ENCODE results near the gene PMF1.

PMF1 gene

DNA sequence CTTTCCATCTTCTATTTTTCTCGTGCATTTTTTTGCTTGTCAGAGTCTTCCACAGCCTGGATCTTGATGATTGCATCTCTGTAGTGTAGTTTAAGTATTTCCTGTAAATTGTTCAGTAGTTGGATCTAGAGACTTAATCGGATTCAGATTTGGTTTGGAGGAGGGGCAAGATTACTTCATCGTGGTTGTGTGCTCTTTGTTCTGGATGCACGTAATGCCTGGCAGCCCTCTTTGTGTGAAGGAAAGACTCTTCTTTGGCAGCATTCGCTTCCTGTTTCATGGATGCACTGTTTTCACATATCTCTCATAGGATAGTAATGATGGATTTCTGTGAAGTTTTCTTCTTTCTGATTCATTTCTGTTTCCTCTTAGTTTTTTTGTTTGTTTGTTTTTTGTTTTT lies 45.3 kb upstream of the PMF1 start:
- H2BK12ac ChIP-seq (ENCODE audit: low read length), result no peak overlapping the region
- no peak for DNase-seq
- H4K12ac ChIP-seq (ENCODE audit: low read depth, low read length), result no peak overlapping the region
- H3K4me3 ChIP-seq (ENCODE audit: low read depth, low read length), result no peak overlapping the region
- no peak overlapping the region for H2AK5ac ChIP-seq (ENCODE audit: low read length)
- no peak overlapping the region for H4K8ac ChIP-seq (ENCODE audit: low read depth, low read length)
- no peaks in the 10 kb centered on the region for H3K4me1 ChIP-seq (ENCODE audit: control insufficient read depth in 1 of 2, insufficient read depth in 2 of 2, low read length in 2 of 2)
- H3K36me3 ChIP-seq (ENCODE audit: control insufficient read depth in 1 of 2, insufficient read depth in 2 of 2, low read length in 2 of 2), result no peaks in the 10 kb centered on the region
- peaks cover 2% of the 10 kb centered on the region for H3K9me3 ChIP-seq (ENCODE audit: insufficient read depth, low read depth, low read length)
- no peak overlapping the region for H3K4me2 ChIP-seq (ENCODE audit: low read length)
- no peak overlapping the region for H3K23ac ChIP-seq (ENCODE audit: low read length)
- H3K79me1 ChIP-seq (ENCODE audit: low read length), result no peaks in the 10 kb centered on the region
- no peak overlapping the region for H3K9ac ChIP-seq (ENCODE audit: low read length)
- no peaks in the 10 kb centered on the region for H3K27me3 ChIP-seq (ENCODE audit: insufficient read depth, low read length)
- H2AFZ ChIP-seq (ENCODE audit: insufficient read depth, low read length, poor library complexity), result no peak overlapping the region
- no peak overlapping the region for H3K14ac ChIP-seq (ENCODE audit: low read length)
- no CpG with 5 or more reads among the region's 5 CpGs for WGBS (ENCODE audit: extremely low coverage, insufficient coverage, insufficient read length)
- H3K27ac ChIP-seq (ENCODE audit: low read depth, low read length), result no peak overlapping the region
- no peak overlapping the region for H2BK120ac ChIP-seq (ENCODE audit: insufficient read depth, low read length, poor library complexity)
- no peak overlapping the region for H2BK5ac ChIP-seq (ENCODE audit: low read depth, low read length, poor library complexity)
- no peaks in the 10 kb centered on the region for H3K79me2 ChIP-seq (ENCODE audit: control insufficient read depth, insufficient read depth, low read length, poor library complexity)
- no peak overlapping the region for H3K18ac ChIP-seq (ENCODE audit: low read length)
- no peak overlapping the region for H3K4ac ChIP-seq (ENCODE audit: low read depth, low read length)
- no peak overlapping the region for H4K91ac ChIP-seq (ENCODE audit: low read depth, low read length)

- H3K4me2 ChIP-seq (ENCODE audit: low read length), result no peak overlapping the region
- H3K4me3 ChIP-seq (ENCODE audit: low read depth, low read length), result no peak overlapping the region
- H3K4ac ChIP-seq (ENCODE audit: low read depth, low read length), result no peak overlapping the region
- no peak overlapping the region for H2AFZ ChIP-seq (ENCODE audit: insufficient read depth, low read length, poor library complexity)
- no peak overlapping the region for H3K18ac ChIP-seq (ENCODE audit: low read length)
- H3K79me2 ChIP-seq (ENCODE audit: control insufficient read depth, insufficient read depth, low read length, poor library complexity), result no peaks in the 10 kb centered on the region
- H3K27ac ChIP-seq (ENCODE audit: low read depth, low read length), result no peak overlapping the region
- no peak for DNase-seq
- H3K14ac ChIP-seq (ENCODE audit: low read length), result no peak overlapping the region
- H3K9me3 ChIP-seq (ENCODE audit: insufficient read depth, low read depth, low read length), result no peaks in the 10 kb centered on the region
- no peaks in the 10 kb centered on the region for H3K36me3 ChIP-seq (ENCODE audit: control insufficient read depth in 1 of 2, insufficient read depth in 2 of 2, low read length in 2 of 2)
- H2AK5ac ChIP-seq (ENCODE audit: low read length), result no peak overlapping the region
- no peaks in the 10 kb centered on the region for H3K4me1 ChIP-seq (ENCODE audit: control insufficient read depth in 1 of 2, insufficient read depth in 2 of 2, low read length in 2 of 2)
- no peak overlapping the region for H2BK120ac ChIP-seq (ENCODE audit: insufficient read depth, low read length, poor library complexity)
- H2BK12ac ChIP-seq (ENCODE audit: low read length), result no peak overlapping the region
- H3K9ac ChIP-seq (ENCODE audit: low read length), result no peak overlapping the region
- H3K27me3 ChIP-seq (ENCODE audit: insufficient read depth, low read length), result no peaks in the 10 kb centered on the region
- H2BK5ac ChIP-seq (ENCODE audit: low read depth, low read length, poor library complexity), result no peak overlapping the region
- H3K79me1 ChIP-seq (ENCODE audit: low read length), result no peaks in the 10 kb centered on the region
- no peak overlapping the region for H4K91ac ChIP-seq (ENCODE audit: low read depth, low read length)
- no peak overlapping the region for H4K8ac ChIP-seq (ENCODE audit: low read depth, low read length)
- H4K12ac ChIP-seq (ENCODE audit: low read depth, low read length), result no peak overlapping the region
- WGBS (ENCODE audit: extremely low coverage, insufficient coverage, insufficient read length), result no CpG with 5 or more reads among the region's 9 CpGs
- H3K23ac ChIP-seq (ENCODE audit: low read length), result no peak overlapping the region
Measured at GRCh38 chr1:156172696-156173470, 39.9 kb upstream of the PMF1 start.

GRCh38 chr1:156176610-156177210 lies 36.1 kb upstream of the PMF1 start:
- Histone ChIP-seq H2BK12ac (ENCODE audit: low read length) (no peak overlapping the region), H3K9me3 (ENCODE audit: insufficient read depth, low read depth, low read length) (no peaks in the 10 kb centered on the region), H3K27me3 (ENCODE audit: insufficient read depth, low read length) (no peaks in the 10 kb centered on the region), H3K79me1 (ENCODE audit: low read length) (peaks cover 3% of the 10 kb centered on the region), H4K12ac (ENCODE audit: low read depth, low read length) (no peak overlapping the region), H2BK120ac (ENCODE audit: insufficient read depth, low read length, poor library complexity) (no peak overlapping the region), H3K4me1 (ENCODE audit: control insufficient read depth in 1 of 2, insufficient read depth in 2 of 2, low read length in 2 of 2) (peaks cover 2% of the 10 kb centered on the region in 2 experiments), H3K9ac (ENCODE audit: low read length) (no peak overlapping the region), H3K79me2 (ENCODE audit: control insufficient read depth, insufficient read depth, low read length, poor library complexity) (no peaks in the 10 kb centered on the region), H4K8ac (ENCODE audit: low read depth, low read length) (no peak overlapping the region), H2AK5ac (ENCODE audit: low read length) (no peak overlapping the region), H3K14ac (ENCODE audit: low read length) (no peak overlapping the region), H3K27ac (ENCODE audit: low read depth, low read length) (no peak overlapping the region), H3K23ac (ENCODE audit: low read length) (no peak overlapping the region), H3K36me3 (ENCODE audit: control insufficient read depth in 1 of 2, insufficient read depth in 2 of 2, low read length in 2 of 2) (no peaks in the 10 kb centered on the region), H2BK5ac (ENCODE audit: low read depth, low read length, poor library complexity) (no peak overlapping the region), H2AFZ (ENCODE audit: insufficient read depth, low read length, poor library complexity) (no peak overlapping the region), H3K18ac (ENCODE audit: low read length) (no peak overlapping the region), H3K4me2 (ENCODE audit: low read length) (no peak overlapping the region), H4K91ac (ENCODE audit: low read depth, low read length) (no peak overlapping the region), H3K4me3 (ENCODE audit: low read depth, low read length) (no peak overlapping the region), H3K4ac (ENCODE audit: low read depth, low read length) (no peak overlapping the region)
- no CpG with 5 or more reads among the region's 12 CpGs for WGBS (ENCODE audit: extremely low coverage, insufficient coverage, insufficient read length)
- no peak for DNase-seq

GRCh38 chr1:156177919-156178654 lies 34.7 kb upstream of the PMF1 start:
- Histone ChIP-seq H3K4me2 (ENCODE audit: low read length) (no peak overlapping the region), H4K8ac (ENCODE audit: low read depth, low read length) (no peak overlapping the region), H4K91ac (ENCODE audit: low read depth, low read length) (no peak overlapping the region), H3K79me1 (ENCODE audit: low read length) (peaks cover 3% of the 10 kb centered on the region), H3K4me3 (ENCODE audit: low read depth, low read length) (no peak overlapping the region), H2AK5ac (ENCODE audit: low read length) (no peak overlapping the region), H3K18ac (ENCODE audit: low read length) (no peak overlapping the region), H2BK120ac (ENCODE audit: insufficient read depth, low read length, poor library complexity) (no peak overlapping the region), H3K27me3 (ENCODE audit: insufficient read depth, low read length) (no peaks in the 10 kb centered on the region), H3K4me1 (ENCODE audit: control insufficient read depth in 1 of 2, insufficient read depth in 2 of 2, low read length in 2 of 2) (peaks cover 2 to 5% of the 10 kb centered on the region in 2 experiments), H3K4ac (ENCODE audit: low read depth, low read length) (no peak overlapping the region), H3K9me3 (ENCODE audit: insufficient read depth, low read depth, low read length) (no peaks in the 10 kb centered on the region), H3K79me2 (ENCODE audit: control insufficient read depth, insufficient read depth, low read length, poor library complexity) (no peaks in the 10 kb centered on the region), H2BK5ac (ENCODE audit: low read depth, low read length, poor library complexity) (no peak overlapping the region), H3K9ac (ENCODE audit: low read length) (no peak overlapping the region), H3K36me3 (ENCODE audit: control insufficient read depth in 1 of 2, insufficient read depth in 2 of 2, low read length in 2 of 2) (no peaks in the 10 kb centered on the region), H4K12ac (ENCODE audit: low read depth, low read length) (no peak overlapping the region), H2AFZ (ENCODE audit: insufficient read depth, low read length, poor library complexity) (no peak overlapping the region), H3K23ac (ENCODE audit: low read length) (no peak overlapping the region), H2BK12ac (ENCODE audit: low read length) (peak overlapping the region; percentile 57), H3K27ac (ENCODE audit: low read depth, low read length) (no peak overlapping the region), H3K14ac (ENCODE audit: low read length) (no peak overlapping the region)
- 100% methylated on average over 1 of the region's 7 CpGs for WGBS (ENCODE audit: extremely low coverage, insufficient coverage, insufficient read length)
- DNase-seq, result no peak

Measured in trophoblast cell (in vitro differentiated cells and primary cell).